Measurements from ENCODE around the gene PSMD1. TPM values are rescaled to one million over a fixed set of nuclear protein-coding genes. Genes with fewer than 3 reads are reported as not detected.

PSMD1 gene
- total RNA-seq, 1 donor from 2014 or later = 132 TPM

- Histone ChIP-seq H3K36me3 (no peaks in the 10 kb centered on the region), H3K9ac (no peak overlapping the region), H3K4me1 (peaks cover 3% of the 10 kb centered on the region), H2AFZ (replicated peaks) (no peak overlapping the region), H4K20me1 (ENCODE audit: low read depth) (peaks cover 3% of the 10 kb centered on the region), H3K4me3 (no peak overlapping the region), H3K4me2 (no peak overlapping the region), H3K27me3 (no peaks in the 10 kb centered on the region), H3K79me2 (ENCODE audit: low read depth) (no peaks in the 10 kb centered on the region), H3K27ac (no peak overlapping the region), H3F3A (ENCODE audit: low read depth) (peaks cover under 1% of the 10 kb centered on the region), H3K9me3 (ENCODE audit: low read depth) (no peaks in the 10 kb centered on the region)
- TF ChIP-seq EZH2 (IDR thresholded peaks at IDR 0.05) (no peak), EZH2phosphoT487 (IDR thresholded peaks at IDR 0.05) (no peak)
- TF ChIP-seq, protein P1, sequence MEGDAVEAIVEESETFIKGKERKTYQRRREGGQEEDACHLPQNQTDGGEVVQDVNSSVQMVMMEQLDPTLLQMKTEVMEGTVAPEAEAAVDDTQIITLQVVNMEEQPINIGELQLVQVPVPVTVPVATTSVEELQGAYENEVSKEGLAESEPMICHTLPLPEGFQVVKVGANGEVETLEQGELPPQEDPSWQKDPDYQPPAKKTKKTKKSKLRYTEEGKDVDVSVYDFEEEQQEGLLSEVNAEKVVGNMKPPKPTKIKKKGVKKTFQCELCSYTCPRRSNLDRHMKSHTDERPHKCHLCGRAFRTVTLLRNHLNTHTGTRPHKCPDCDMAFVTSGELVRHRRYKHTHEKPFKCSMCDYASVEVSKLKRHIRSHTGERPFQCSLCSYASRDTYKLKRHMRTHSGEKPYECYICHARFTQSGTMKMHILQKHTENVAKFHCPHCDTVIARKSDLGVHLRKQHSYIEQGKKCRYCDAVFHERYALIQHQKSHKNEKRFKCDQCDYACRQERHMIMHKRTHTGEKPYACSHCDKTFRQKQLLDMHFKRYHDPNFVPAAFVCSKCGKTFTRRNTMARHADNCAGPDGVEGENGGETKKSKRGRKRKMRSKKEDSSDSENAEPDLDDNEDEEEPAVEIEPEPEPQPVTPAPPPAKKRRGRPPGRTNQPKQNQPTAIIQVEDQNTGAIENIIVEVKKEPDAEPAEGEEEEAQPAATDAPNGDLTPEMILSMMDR (IDR thresholded peaks at IDR 0.05) = no peak
- H3K27ac Mint-ChIP-seq = no peak overlapping the region
- DNase-seq (ENCODE audit: low spot score) = no peak
- H3K27me3 Mint-ChIP-seq (ENCODE audit: insufficient read depth, low read depth) = no peaks in the 10 kb centered on the region
- no peaks in the 10 kb centered on the region for H3K9me3 Mint-ChIP-seq
- H3K4me3 Mint-ChIP-seq = no peak overlapping the region
- no peaks in the 10 kb centered on the region for H3K4me1 Mint-ChIP-seq
- peaks cover 19% of the 10 kb centered on the region for H3K36me3 Mint-ChIP-seq
Observed at GRCh38 chr2:231110551-231110950, 53.9 kb downstream of the PSMD1 start.

- H3K4me2 ChIP-seq = no peak overlapping the region
- peaks cover 7% of the 10 kb centered on the region for H3F3A ChIP-seq (ENCODE audit: low read depth)
- H2AFZ ChIP-seq (replicated peaks) = no peak overlapping the region
- no peaks in the 10 kb centered on the region for H3K79me2 ChIP-seq (ENCODE audit: low read depth)
- Mint-ChIP-seq H3K36me3 (peaks cover 19% of the 10 kb centered on the region), H3K4me1 (no peaks in the 10 kb centered on the region), H3K27ac (no peak overlapping the region), H3K4me3 (no peak overlapping the region), H3K27me3 (ENCODE audit: insufficient read depth, low read depth) (no peaks in the 10 kb centered on the region), H3K9me3 (no peaks in the 10 kb centered on the region)
- no peak overlapping the region for H3K27ac ChIP-seq
- DNase-seq (ENCODE audit: low spot score) = no peak
- peaks cover 7% of the 10 kb centered on the region for H4K20me1 ChIP-seq (ENCODE audit: low read depth)
- H3K9ac ChIP-seq = no peak overlapping the region
- no peak overlapping the region for H3K4me3 ChIP-seq
- H3K36me3 ChIP-seq = no peaks in the 10 kb centered on the region
- H3K9me3 ChIP-seq (ENCODE audit: low read depth) = no peaks in the 10 kb centered on the region
- no peaks in the 10 kb centered on the region for H3K27me3 ChIP-seq
- TF ChIP-seq EZH2 (IDR thresholded peaks at IDR 0.05) (no peak), EZH2phosphoT487 (IDR thresholded peaks at IDR 0.05) (no peak)
- TF ChIP-seq, protein P1 (IDR thresholded peaks at IDR 0.05) = no peak
- H3K4me1 ChIP-seq = peaks cover 8% of the 10 kb centered on the region
Observed at GRCh38 chr2:231111987-231112386, 55.3 kb downstream of the PSMD1 start.

DNA sequence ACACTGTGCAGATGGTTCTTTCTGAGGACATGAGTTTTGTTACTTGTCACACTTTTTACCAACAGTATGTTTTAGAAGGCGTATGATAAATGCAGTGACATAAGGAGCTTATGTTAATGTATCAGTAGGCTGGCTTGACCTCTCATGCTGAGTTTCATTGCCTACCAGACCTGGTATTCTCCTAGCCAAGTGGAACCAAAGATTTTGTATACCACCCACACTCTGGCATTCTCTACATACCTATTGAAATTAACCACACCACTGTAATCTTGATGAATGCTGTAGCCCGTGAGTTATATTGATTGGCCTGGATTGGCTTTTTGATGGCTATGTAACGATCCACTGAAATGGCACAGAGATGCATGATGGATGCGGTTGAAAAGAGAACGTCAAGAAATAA, 56.8 kb downstream of the PSMD1 start:
- peaks cover 8% of the 10 kb centered on the region for H3K4me1 ChIP-seq
- H3K27me3 ChIP-seq = no peaks in the 10 kb centered on the region
- H3K27ac ChIP-seq = no peak overlapping the region
- no peak overlapping the region for H3K4me2 ChIP-seq
- Mint-ChIP-seq H3K4me1 (no peaks in the 10 kb centered on the region), H3K27ac (no peak overlapping the region), H3K4me3 (no peak overlapping the region), H3K27me3 (ENCODE audit: insufficient read depth, low read depth) (no peaks in the 10 kb centered on the region), H3K9me3 (no peaks in the 10 kb centered on the region), H3K36me3 (peaks cover 14% of the 10 kb centered on the region)
- TF ChIP-seq EZH2 (IDR thresholded peaks at IDR 0.05) (no peak), EZH2phosphoT487 (IDR thresholded peaks at IDR 0.05) (no peak)
- TF ChIP-seq, protein P1 (IDR thresholded peaks at IDR 0.05) = no peak
- no peak overlapping the region for H2AFZ ChIP-seq (replicated peaks)
- H3K9me3 ChIP-seq (ENCODE audit: low read depth) = no peaks in the 10 kb centered on the region
- DNase-seq (ENCODE audit: low spot score) = peak; percentile 14
- H3K36me3 ChIP-seq = no peaks in the 10 kb centered on the region
- peaks cover 7% of the 10 kb centered on the region for H3F3A ChIP-seq (ENCODE audit: low read depth)
- H3K9ac ChIP-seq = no peak overlapping the region
- H4K20me1 ChIP-seq (ENCODE audit: low read depth) = peaks cover 4% of the 10 kb centered on the region
- no peaks in the 10 kb centered on the region for H3K79me2 ChIP-seq (ENCODE audit: low read depth)
- no peak overlapping the region for H3K4me3 ChIP-seq

Data from neural progenitor cell (in vitro differentiated cells).